Adrenal gland (tissue), 12 donors: ENCODE data around the gene GRIA1. TPM values are rescaled to one million over a fixed set of nuclear protein-coding genes. Genes with fewer than 3 reads are reported as not detected.

Experiments used
- DNase-seq, 7 donors: peaks; one replicate each; pipeline ENCODE4 v3.0.0-alpha.2; 2019 to 2020
- H3K27ac ChIP-seq, 5 donors: fragments of 200-600 bp; sonication (generic) in 4 of 5; 1 replicate in 3 of 5; 2 replicates in 2 of 5; pipeline versions ENCODE4 v1.5.1 to v1.8.0; 2016 to 2020; ENCODE audit warnings: mild to moderate bottlenecking in 1 of 5
- H3K27me3 ChIP-seq: fragments of 200-600 bp; 2 replicates; pipeline ENCODE4 v1.8.0; 2021
- H3K36me3 ChIP-seq, 2 donors: fragments of 200-600 bp; replicated peaks in 1 of 2; 1 replicate in 1 of 2; 2 replicates in 1 of 2; pipeline versions ENCODE4 v1.5.1 to v1.8.0; 2018 to 2022
- H3K4me1 ChIP-seq, 2 donors: fragments of 200-600 bp; replicated peaks in 1 of 2; 1 replicate in 1 of 2; 2 replicates in 1 of 2; pipeline versions ENCODE4 v1.5.1 to v1.8.0; 2018 to 2021
- H3K4me3 ChIP-seq, 4 donors: fragments of 200-600 bp; sonication (generic) in 3 of 4; one replicate each; pipeline ENCODE4 v1.5.1; 2016 to 2018
- H3K9me3 ChIP-seq, 3 donors: fragments of 200-600 bp; sonication (generic) in 1 of 3; replicated peaks in 1 of 3; 1 replicate in 2 of 3; 2 replicates in 1 of 3; pipeline versions ENCODE4 v1.5.1 to v1.8.0; 2016 to 2021
- POLR2A ChIP-seq, 2 donors: fragments of 450-650 bp; IDR thresholded peaks; one replicate each; pipeline ENCODE4 v1.6.1; 2017; ENCODE audit warnings: antibody characterized with exemption in 2 of 2, mild to moderate bottlenecking in 2 of 2, moderate library complexity in 1 of 2
- WGBS, 4 donors: extraction: QIAGEN DNeasy Blood & Tissue Kit in 2 of 4; methylation state at CpG; one replicate each; pipeline versions ENCODE4 v1.1.5 to v1.1.7; 2013 to 2017; 5-methylcytosine and 5-hydroxymethylcytosine counted together
- intact Hi-C, 2 donors: fragments of 100-400 bp; cut with DNase I; formaldehyde crosslinking; loops; one replicate each; pipeline versions ENCODE4 v1.14.1 to v1.15.0; 2022 to 2023
- polyA plus RNA-seq, 3 donors: library from polyadenylated mRNA; stranded (reverse); fragments of 200-250 nt in 2 of 3; fragments of 350-450 nt in 1 of 3; fragmentation: Illumina TruSeq in 1 of 3; extraction: RNeasy Lipid Tissue Mini Kit (QIAGEN cat#74804) in 1 of 3; gene quantifications; one replicate each; pipeline ENCODE4 v1.2.3, GENCODE V29; 2013 to 2014
- total RNA-seq, 9 donors: library from RNA; depleted of rRNA in 4 of 9; stranded (reverse); fragments of >200 nt in 4 of 9; fragments of 120-200 nt in 1 of 9; fragmentation: NEBNext Ultra II Directional in 1 of 9; extraction: Animal tissue kit (Norgen Biotek cat#: 25700) in 1 of 9; gene quantifications; one replicate each; pipeline versions ENCODE4 v1.1.0 to v1.2.4, GENCODE V29; 2013 to 2023
- TF ChIP-seq, protein P1 (sequence below), 6 experiments: fragments of 450-650 bp in 4 of 6; fragments of 200-600 bp in 2 of 6; sonication (generic) in 1 of 6; IDR thresholded peaks; 1 replicate in 5 of 6; 2 replicates in 1 of 6; pipeline versions ENCODE4 v1.5.1 to v1.8.0; 2016 to 2021; ENCODE audit warnings: antibody characterized with exemption in 6 of 6, mild to moderate bottlenecking in 2 of 6, moderate library complexity in 1 of 6
- donor health status: healthy with polysubstance abuse.
- donor health status: Bipolar disorder and iron deficiency.
- donor health status: DM: yes; HTN: yes; CAD: no.
- donor health status: DM: no; HTN: no; CAD: no.
- donor health status: DM: no; HTN: no; CAD: no.
- donor health status: DM: yes; HTN: yes; CAD: no.

Gene GRIA1
- total and polyA plus RNA-seq, 12 donors, result 0.12 to 2.3 (median 0.86) TPM

DNA sequence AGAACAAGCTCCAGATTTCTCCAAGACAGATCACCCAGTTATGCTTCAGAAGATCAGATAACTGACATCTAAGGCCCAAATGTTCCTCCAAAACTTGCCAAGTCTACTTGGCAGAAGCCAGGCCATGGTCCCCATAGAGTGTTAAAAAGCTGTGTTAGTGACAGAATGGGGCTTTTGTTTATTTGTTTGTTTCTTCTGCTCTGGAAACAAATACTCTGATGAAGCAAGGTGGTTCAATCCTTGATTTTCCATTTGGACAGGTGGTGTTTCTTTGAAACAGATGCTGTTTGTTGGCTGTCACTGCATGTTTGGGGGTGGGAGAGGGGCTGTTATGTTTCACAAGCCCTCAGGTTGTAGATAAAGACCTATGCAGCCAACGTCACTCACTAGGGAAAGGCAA is 284.2 kb downstream of the GRIA1 start:
- no peak overlapping the region for H3K4me3 ChIP-seq
- H3K27ac ChIP-seq, result no peak overlapping the region
- no peaks in the 10 kb centered on the region for H3K9me3 ChIP-seq
- no peaks in the 10 kb centered on the region for H3K4me1 ChIP-seq
- no peaks in the 10 kb centered on the region for H3K27me3 ChIP-seq
- intact Hi-C loops, result no loop called here
- WGBS, 4 donors, result 57 to 76% (median 74%) methylated on average over 1 of the region's 1 CpG
- H3K36me3 ChIP-seq, result no peaks in the 10 kb centered on the region
- no peak for DNase-seq
- TF ChIP-seq POLR2A (IDR thresholded peaks at IDR 0.05), result no peak
- TF ChIP-seq, protein P1, sequence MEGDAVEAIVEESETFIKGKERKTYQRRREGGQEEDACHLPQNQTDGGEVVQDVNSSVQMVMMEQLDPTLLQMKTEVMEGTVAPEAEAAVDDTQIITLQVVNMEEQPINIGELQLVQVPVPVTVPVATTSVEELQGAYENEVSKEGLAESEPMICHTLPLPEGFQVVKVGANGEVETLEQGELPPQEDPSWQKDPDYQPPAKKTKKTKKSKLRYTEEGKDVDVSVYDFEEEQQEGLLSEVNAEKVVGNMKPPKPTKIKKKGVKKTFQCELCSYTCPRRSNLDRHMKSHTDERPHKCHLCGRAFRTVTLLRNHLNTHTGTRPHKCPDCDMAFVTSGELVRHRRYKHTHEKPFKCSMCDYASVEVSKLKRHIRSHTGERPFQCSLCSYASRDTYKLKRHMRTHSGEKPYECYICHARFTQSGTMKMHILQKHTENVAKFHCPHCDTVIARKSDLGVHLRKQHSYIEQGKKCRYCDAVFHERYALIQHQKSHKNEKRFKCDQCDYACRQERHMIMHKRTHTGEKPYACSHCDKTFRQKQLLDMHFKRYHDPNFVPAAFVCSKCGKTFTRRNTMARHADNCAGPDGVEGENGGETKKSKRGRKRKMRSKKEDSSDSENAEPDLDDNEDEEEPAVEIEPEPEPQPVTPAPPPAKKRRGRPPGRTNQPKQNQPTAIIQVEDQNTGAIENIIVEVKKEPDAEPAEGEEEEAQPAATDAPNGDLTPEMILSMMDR (IDR thresholded peaks at IDR 0.05), result no peak

DNA sequence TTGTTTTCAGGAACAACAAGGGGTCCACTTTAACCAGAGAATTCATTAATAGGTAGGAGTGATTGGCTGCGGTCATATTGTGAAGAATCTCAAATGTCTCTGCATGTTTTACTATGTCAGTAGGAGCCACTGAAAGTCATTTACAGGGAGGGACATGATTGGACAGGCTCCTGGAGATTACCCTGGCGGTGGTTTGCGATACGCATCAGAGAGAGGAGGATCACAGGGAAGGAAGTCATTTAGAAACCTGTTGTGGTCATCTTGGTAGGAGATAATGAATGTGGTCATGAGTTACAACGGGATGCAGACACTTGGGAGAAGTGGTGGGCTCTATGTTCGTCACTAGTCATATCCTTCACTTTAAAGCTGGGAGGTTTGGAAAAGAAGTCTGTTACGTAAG is 285.5 kb downstream of the GRIA1 start:
- no peaks in the 10 kb centered on the region for H3K36me3 ChIP-seq
- H3K4me1 ChIP-seq, result no peaks in the 10 kb centered on the region
- no peak for DNase-seq
- H3K9me3 ChIP-seq, result no peaks in the 10 kb centered on the region
- no peaks in the 10 kb centered on the region for H3K27me3 ChIP-seq
- TF ChIP-seq, protein P1 (IDR thresholded peaks at IDR 0.05), result no peak
- no peak for TF ChIP-seq POLR2A (IDR thresholded peaks at IDR 0.05)
- intact Hi-C loops, result no loop called here
- WGBS, 4 donors, result 81 to 89% (median 85%) methylated on average over 7 of the region's 7 CpGs
- no peak overlapping the region for H3K27ac ChIP-seq
- no peak overlapping the region for H3K4me3 ChIP-seq

DNA sequence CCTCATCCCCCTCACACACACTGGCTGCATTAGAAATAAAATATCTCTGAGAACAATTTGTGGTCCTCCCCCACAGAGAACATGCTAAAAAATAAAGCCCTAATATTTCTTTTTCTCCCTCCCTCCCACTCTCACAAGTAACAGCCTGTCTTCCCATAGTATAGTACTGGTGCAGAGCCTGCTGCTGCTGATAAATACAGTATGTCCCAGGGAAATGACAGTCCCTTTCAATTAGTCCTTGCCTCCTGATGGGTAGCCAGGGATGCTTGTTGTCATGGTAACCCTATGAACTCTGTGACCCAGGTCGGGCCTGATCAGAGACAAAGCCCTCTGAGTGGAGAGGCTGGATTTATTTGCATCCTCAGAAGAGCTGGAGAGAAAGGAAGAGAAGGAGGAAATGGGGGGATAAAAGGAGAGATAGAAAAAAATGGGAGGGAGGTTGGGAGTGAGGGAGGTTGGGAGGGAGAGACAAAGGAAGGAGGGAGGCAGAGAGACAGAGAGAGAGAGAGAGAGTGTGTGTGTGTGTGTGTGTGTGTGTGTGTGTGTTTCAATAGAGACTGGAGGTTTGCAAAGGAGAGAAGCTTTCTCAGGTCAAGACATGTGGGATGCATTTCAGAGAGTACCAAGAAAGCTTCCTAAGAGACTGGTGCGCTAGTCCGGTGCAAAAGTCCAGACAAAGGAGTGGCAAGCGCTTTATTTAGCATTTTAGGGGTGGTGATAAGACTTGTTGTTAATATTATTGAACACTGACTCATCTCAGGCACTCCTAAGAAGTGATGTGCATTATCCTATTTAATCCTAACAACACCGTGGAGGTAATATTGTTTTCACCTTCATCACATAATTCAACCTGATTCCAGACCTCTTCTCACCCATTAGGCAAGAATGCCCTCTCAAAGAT is 287.5 kb downstream of the GRIA1 start:
- 74 to 82% (median 77%) methylated on average over 5 of the region's 5 CpGs for WGBS, 4 donors

DNA sequence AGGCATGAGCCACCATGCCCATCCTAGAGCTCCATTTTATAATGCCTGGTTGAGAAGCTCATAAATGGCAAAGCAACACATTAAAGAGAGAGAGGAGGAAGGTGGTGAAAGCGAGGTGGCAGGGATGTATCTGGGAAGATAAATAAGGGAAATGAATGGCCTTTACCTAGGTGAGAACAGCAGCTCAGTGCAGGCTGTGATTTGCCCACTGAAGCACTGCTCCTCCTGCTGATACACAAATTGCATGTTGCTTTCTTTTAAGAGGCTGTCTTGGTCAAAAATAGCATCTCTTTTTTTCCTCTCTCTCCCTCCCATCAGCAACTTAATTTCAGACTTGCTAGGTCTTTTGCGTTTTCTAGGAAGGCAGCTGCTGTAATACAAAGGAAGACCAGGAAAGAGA is 289.4 kb downstream of the GRIA1 start:
- H3K4me3 ChIP-seq, result no peak overlapping the region
- H3K27me3 ChIP-seq, result no peaks in the 10 kb centered on the region
- 68 to 93% (median 72%) methylated on average over 2 of the region's 2 CpGs for WGBS, 4 donors
- no peaks in the 10 kb centered on the region for H3K9me3 ChIP-seq
- H3K27ac ChIP-seq, result no peak overlapping the region
- no peaks in the 10 kb centered on the region for H3K36me3 ChIP-seq
- DNase-seq, result no peak
- intact Hi-C loops, result no loop called here
- H3K4me1 ChIP-seq, result no peaks in the 10 kb centered on the region
- TF ChIP-seq, protein P1 (IDR thresholded peaks at IDR 0.05), result no peak
- no peak for TF ChIP-seq POLR2A (IDR thresholded peaks at IDR 0.05)

More for the DNA sequence above, 287.5 kb downstream of the GRIA1 start:
- no peak overlapping the region for H3K4me3 ChIP-seq
- no peak overlapping the region for H3K27ac ChIP-seq
- H3K4me1 ChIP-seq, result no peaks in the 10 kb centered on the region
- TF ChIP-seq POLR2A (IDR thresholded peaks at IDR 0.05), result no peak
- TF ChIP-seq, protein P1 (IDR thresholded peaks at IDR 0.05), result no peak
- intact Hi-C loops, result no loop called here
- peak in 1 of 7 donors; percentile 56 for DNase-seq
- H3K27me3 ChIP-seq, result no peaks in the 10 kb centered on the region
- no peaks in the 10 kb centered on the region for H3K9me3 ChIP-seq
- no peaks in the 10 kb centered on the region for H3K36me3 ChIP-seq
